HCT116 (cell line): Measurements from ENCODE around the gene APP. TPM values are rescaled to one million over a fixed set of nuclear protein-coding genes. Genes with fewer than 3 reads are reported as not detected.

ENCODE experiments used
- ATAC-seq: fragments of 200-7000 bp; cut with Tn5 transposase; 2 replicates; pipeline ENCODE4 v1.9.1; 2020; ENCODE audit warnings: mild to moderate bottlenecking, moderate library complexity
- BruUV-seq: library from RNA; stranded (reverse); fragments of 400-500 nt; replicated peaks from 2 replicates; lab custom pipeline; 2021; lab: Mats Ljungman, UMichigan
- CTCF ChIA-PET: fragments of 300-600 bp; sonication (Branson Sonifier 250); formaldehyde crosslinking; loops from one replicate; lab custom pipeline; 2021; ENCODE audit warnings: antibody characterized with exemption; lab: Charles Lee
- POLR2A ChIA-PET: fragments of 300-600, 350-600 bp; sonication (Branson Sonifier 250); formaldehyde crosslinking; loops from one replicate; lab custom pipeline; 2021; ENCODE audit warnings: antibody characterized with exemption; lab: Charles Lee
- RAD21 ChIA-PET, 2 experiments: fragments of 300-600 bp; sonication (Branson Sonifier 250); formaldehyde crosslinking; loops; one replicate each; lab custom pipeline; 2023; ENCODE audit warnings: low total read pairs in 2 of 2; ENCODE audit not compliant: uncharacterized antibody in 2 of 2, unreplicated experiment in 2 of 2, low non-redundant PET in 1 of 2; lab: Charles Lee
- DNase-seq: peaks from one replicate; pipeline ENCODE4 v3.0.0-alpha.2; 2010; ENCODE audit warnings: low read depth, low spot score
- H2AFZ ChIP-seq: fragments of 200-600 bp; shearing (Covaris generic), sonication (generic); 2 replicates; pipeline ENCODE4 v1.6.1; 2017; ENCODE audit warnings: low read depth, mixed run types, mixed read lengths, antibody characterized with exemption, low read length; ENCODE audit not compliant: poor library complexity, severe bottlenecking
- H3K27ac ChIP-seq: 2 replicates; pipeline ENCODE4 v1.5.1; 2012; ENCODE audit warnings: low read depth, low read length
- H3K27me3 ChIP-seq: fragments of 200-600 bp; sonication (generic); 2 replicates; pipeline ENCODE4 v1.6.1; 2016; ENCODE audit warnings: mixed run types, low read length, mixed read lengths; ENCODE audit not compliant: insufficient read depth
- H3K36me3 ChIP-seq, 2 experiments: fragments of 200-500 bp in 1 of 2; fragments of 200-600 bp in 1 of 2; sonication (Bioruptor generic) in 1 of 2; sonication (generic) in 1 of 2; 2 replicates each; pipeline versions ENCODE4 v1.5.1 to v1.6.1; 2014 to 2016; ENCODE audit warnings: low read length in 2 of 2, inconsistent platforms in 1 of 2, mixed read lengths in 1 of 2, mixed run types in 1 of 2; ENCODE audit not compliant: insufficient read depth in 2 of 2, control insufficient read depth in 1 of 2
- H3K4me1 ChIP-seq, 2 experiments: fragments of 200-600 bp in 1 of 2; sonication (generic) in 1 of 2; 2 replicates each; pipeline versions ENCODE4 v1.5.1 to v1.6.1; 2012 to 2017; ENCODE audit warnings: low read length in 2 of 2, inconsistent platforms in 1 of 2, mild to moderate bottlenecking in 1 of 2, mixed read lengths in 1 of 2, mixed run types in 1 of 2, moderate library complexity in 1 of 2; ENCODE audit not compliant: insufficient read depth in 2 of 2, control insufficient read depth in 1 of 2
- H3K4me2 ChIP-seq: fragments of 200-600 bp; sonication (generic); 2 replicates; pipeline ENCODE4 v1.6.1; 2017; ENCODE audit warnings: mixed run types, low read length, mixed read lengths
- H3K4me3 ChIP-seq, 2 experiments: fragments of 200-600 bp in 1 of 2; sonication (generic) in 1 of 2; replicated peaks in 1 of 2; 2 replicates each; pipeline ENCODE4 v1.5.1; 2011 to 2016; ENCODE audit warnings: low read length in 2 of 2, control low read depth in 1 of 2, low read depth in 1 of 2, mild to moderate bottlenecking in 1 of 2, mixed read lengths in 1 of 2, mixed run types in 1 of 2
- H3K79me2 ChIP-seq: fragments of 200-600 bp; sonication (generic); 2 replicates; pipeline ENCODE4 v1.6.1; 2017; ENCODE audit warnings: mild to moderate bottlenecking, mixed run types, low read length, moderate library complexity, mixed read lengths; ENCODE audit not compliant: insufficient read depth
- H3K9ac ChIP-seq: fragments of 200-600 bp; sonication (generic); 2 replicates; pipeline ENCODE4 v1.6.1; 2016; ENCODE audit warnings: low read length, mixed read lengths
- H3K9me2 ChIP-seq: fragments of 200-600 bp; sonication (generic), shearing (Covaris generic); 2 replicates; pipeline ENCODE4 v1.6.1; 2017; ENCODE audit warnings: mixed run types, mild to moderate bottlenecking, moderate library complexity; ENCODE audit not compliant: insufficient read depth
- H3K9me3 ChIP-seq, 2 experiments: fragments of 200-500 bp in 1 of 2; fragments of 200-600 bp in 1 of 2; sonication (Bioruptor generic) in 1 of 2; sonication (generic) in 1 of 2; 2 replicates each; pipeline ENCODE4 v1.6.1; 2014 to 2017; ENCODE audit warnings: low read length in 2 of 2, mixed read lengths in 2 of 2, inconsistent platforms in 1 of 2, low read depth in 1 of 2, mild to moderate bottlenecking in 1 of 2, mixed run types in 1 of 2, moderate library complexity in 1 of 2; ENCODE audit not compliant: control insufficient read depth in 1 of 2, insufficient read depth in 1 of 2
- H4K20me1 ChIP-seq: fragments of 200-600 bp; sonication (generic), shearing (Covaris generic); 2 replicates; pipeline ENCODE4 v1.6.1; 2017; ENCODE audit warnings: mixed run types, mild to moderate bottlenecking, moderate library complexity; ENCODE audit not compliant: insufficient read depth
- ATF3 ChIP-seq: IDR thresholded peaks from 2 replicates; pipeline ENCODE4 v1.6.1; 2012
- CEBPB ChIP-seq: IDR thresholded peaks from 2 replicates; pipeline ENCODE4 v1.6.1; 2012; ENCODE audit warnings: low read depth
- CTCF ChIP-seq, 3 experiments: fragments of 200-600 bp in 1 of 3; sonication (generic) in 1 of 3; IDR thresholded peaks in 2 of 3; conservative IDR thresholded peaks in 1 of 3; 2 replicates each; pipeline ENCODE4 v1.5.1; 2012 to 2017; ENCODE audit warnings: low read depth in 2 of 3, low read length in 2 of 3, antibody characterized with exemption in 1 of 3, borderline replicate concordance in 1 of 3, control low read depth in 1 of 3, mild to moderate bottlenecking in 1 of 3, mixed read lengths in 1 of 3, mixed run types in 1 of 3, moderate library complexity in 1 of 3; ENCODE audit not compliant: insufficient read depth in 1 of 3
- EGR1 ChIP-seq: IDR thresholded peaks from 2 replicates; pipeline ENCODE4 v1.6.1; 2012; ENCODE audit warnings: low read depth
- EZH2phosphoT487 ChIP-seq: fragments of 200-600 bp; IDR thresholded peaks from 2 replicates; pipeline ENCODE4 v1.6.1; 2018; ENCODE audit warnings: antibody characterized with exemption, borderline replicate concordance
- FOSL1 ChIP-seq: IDR thresholded peaks from 2 replicates; pipeline ENCODE4 v1.6.1; 2012; ENCODE audit warnings: low read depth
- POLR2AphosphoS5 ChIP-seq: IDR thresholded peaks from 2 replicates; pipeline ENCODE4 v1.6.1; 2011; ENCODE audit warnings: mild to moderate bottlenecking, low read depth, low read length, moderate library complexity
- SRF ChIP-seq: IDR thresholded peaks from 2 replicates; pipeline ENCODE4 v1.6.1; 2012; ENCODE audit warnings: low read depth
- ZFX ChIP-seq: fragments of 450-650 bp; IDR thresholded peaks from 2 replicates; pipeline ENCODE4 v1.6.1; 2017
- intact Hi-C: fragments of 100-400 bp; cut with micrococcal nuclease; formaldehyde crosslinking; loops from 2 replicates; pipeline ENCODE4 v1.10.0; 2022
- total RNA-seq: library from RNA; stranded (reverse); gene quantifications from one replicate; pipeline ENCODE4 v1.2.1, GENCODE V29; 2021; ENCODE audit not compliant: unreplicated experiment

APP gene
- total RNA-seq, 1 experiment from 2014 or later = 267 TPM

- no peak overlapping the region for H2AFZ ChIP-seq
- H3K27ac ChIP-seq = no peak overlapping the region
- peaks cover 5% of the 10 kb centered on the region; the same call in 1 of the 2 replicates for H4K20me1 ChIP-seq
- BruUV-seq = no TSS peak
- H3K4me3 ChIP-seq = no peak overlapping the region
- DNase-seq = no peak
- no peak for TF ChIP-seq FOSL1
- no peak for TF ChIP-seq CTCF (IDR thresholded peaks at IDR 0.05 in 2 of 3, conservative IDR thresholded peaks at IDR 0.05 in 1 of 3; ENCODE audit: borderline replicate concordance in 1 of 3, insufficient read depth in 1 of 3, low read depth in 2 of 3, low read length in 2 of 3)
- TF ChIP-seq ZFX = no peak
- no peak for TF ChIP-seq EZH2phosphoT487
- no peak for TF ChIP-seq EGR1
- TF ChIP-seq CEBPB = no peak
- no peak for TF ChIP-seq POLR2AphosphoS5
- no peak for TF ChIP-seq ATF3
- TF ChIP-seq SRF = no peak
- H3K79me2 ChIP-seq = peaks cover 93% of the 10 kb centered on the region
- ChIA-PET POLR2A (no interaction called here), RAD21 (no interaction called here), CTCF (no interaction called here)
- H3K4me1 ChIP-seq = peaks cover 0 to 7% of the 10 kb centered on the region in 2 experiments; a peak in 1 of 4 replicates
- H3K9ac ChIP-seq = no peak overlapping the region
- no peaks in the 10 kb centered on the region for H3K9me2 ChIP-seq
- ATAC-seq = no peak
- H3K9me3 ChIP-seq = no peaks in the 10 kb centered on the region
- intact Hi-C loops = no loop called here
- H3K27me3 ChIP-seq = no peaks in the 10 kb centered on the region
- H3K36me3 ChIP-seq = no peaks in the 10 kb centered on the region
- H3K4me2 ChIP-seq = no peak overlapping the region
Measured at GRCh38 chr21:26126168-26126553, 44.4 kb downstream of the APP start.
